ENCODE results near the gene RANBP3.
A peak's percentile ranks its signal among the peaks of the same experiment; 100 is the strongest.
"Not testable (repeated sequence)": the region's sequence is repeated elsewhere in the genome, so short reads cannot be mapped to it uniquely, and the experiment has no call there.

The RANBP3 gene

DNA sequence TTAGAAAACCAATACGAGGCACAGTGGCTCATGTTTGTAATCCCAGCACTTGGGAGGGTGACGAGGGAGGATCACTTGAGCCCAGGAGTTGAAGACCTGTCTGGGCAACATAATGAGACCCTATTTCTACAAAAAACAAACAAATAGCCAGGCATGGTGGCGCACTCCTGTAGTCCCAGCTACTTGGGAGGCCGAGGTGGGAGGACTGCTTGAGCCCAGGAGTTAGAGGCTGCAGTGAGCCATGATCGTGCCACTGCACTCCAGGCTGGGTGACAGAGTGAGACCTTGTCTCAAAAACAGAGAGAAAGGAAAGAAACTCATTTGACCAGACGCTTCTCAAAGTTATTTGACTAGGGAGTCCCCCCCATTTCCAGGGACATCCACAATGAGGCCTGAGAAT lies 14.7 kb downstream of the RANBP3 start:
- not testable (repeated sequence) for DNase-seq

DNA sequence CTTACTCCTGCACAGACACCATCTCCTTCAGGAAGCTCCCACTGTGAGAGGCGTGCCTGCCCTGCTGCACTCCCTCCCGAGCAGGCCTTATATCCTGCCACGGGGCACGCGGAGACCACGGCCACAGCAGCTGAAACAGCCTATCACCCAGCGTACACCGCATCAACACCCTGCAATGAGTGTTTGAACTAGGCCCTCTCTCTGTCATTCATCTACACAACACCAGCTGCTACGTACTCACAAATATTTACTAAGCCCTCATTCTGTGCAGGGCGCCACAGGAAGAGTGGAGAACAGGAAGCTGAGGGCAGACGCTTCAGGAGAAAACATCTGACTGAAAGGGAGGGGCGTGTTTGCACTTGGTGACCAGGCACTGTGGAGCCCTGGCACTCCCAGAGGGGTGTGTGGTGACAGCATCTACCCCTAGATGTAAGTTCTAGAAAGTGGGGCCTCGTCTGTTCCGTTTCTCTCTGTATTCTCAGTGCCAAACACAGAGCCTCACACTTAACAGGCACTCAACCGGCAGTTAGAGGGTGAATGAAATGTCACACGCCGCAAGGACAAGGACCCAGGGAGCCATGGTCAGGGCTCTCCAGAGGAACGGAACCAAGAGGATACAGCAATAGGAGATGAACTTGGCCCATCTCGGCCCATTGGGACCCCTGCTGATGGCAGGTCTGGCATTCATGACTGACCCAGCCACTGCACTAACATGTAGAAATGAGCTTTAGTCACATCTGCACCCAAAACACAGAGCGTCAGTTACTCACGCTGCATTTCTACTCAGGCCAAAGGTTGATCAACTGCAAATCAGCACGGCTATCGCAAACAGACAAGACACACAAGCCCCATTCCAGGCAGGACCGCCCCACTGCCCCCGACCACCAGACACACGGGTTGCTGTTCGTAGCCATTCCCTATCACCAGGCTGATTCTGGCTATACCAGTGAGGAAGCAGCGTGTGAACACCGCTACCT lies 15.7 kb downstream of the RANBP3 start:
- DNase-seq = peak; percentile 50 to 51

DNA sequence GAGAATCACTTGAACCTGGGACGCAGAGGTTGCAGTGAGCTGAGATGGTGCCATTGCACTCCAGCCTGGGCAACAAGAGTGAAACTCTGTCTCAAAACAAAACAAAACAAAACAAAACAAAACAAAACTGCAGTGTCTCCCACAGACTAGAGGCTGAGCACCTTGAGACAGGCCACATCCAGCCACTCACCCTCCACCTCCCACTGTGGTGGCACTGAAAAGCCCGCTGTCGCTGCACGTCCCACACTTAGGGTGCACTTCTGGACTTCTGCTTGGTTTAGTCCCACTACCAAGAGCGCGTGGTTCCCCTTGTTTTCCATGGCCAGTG lies 16.3 kb downstream of the RANBP3 start:
- DNase-seq = not testable (repeated sequence)

DNA sequence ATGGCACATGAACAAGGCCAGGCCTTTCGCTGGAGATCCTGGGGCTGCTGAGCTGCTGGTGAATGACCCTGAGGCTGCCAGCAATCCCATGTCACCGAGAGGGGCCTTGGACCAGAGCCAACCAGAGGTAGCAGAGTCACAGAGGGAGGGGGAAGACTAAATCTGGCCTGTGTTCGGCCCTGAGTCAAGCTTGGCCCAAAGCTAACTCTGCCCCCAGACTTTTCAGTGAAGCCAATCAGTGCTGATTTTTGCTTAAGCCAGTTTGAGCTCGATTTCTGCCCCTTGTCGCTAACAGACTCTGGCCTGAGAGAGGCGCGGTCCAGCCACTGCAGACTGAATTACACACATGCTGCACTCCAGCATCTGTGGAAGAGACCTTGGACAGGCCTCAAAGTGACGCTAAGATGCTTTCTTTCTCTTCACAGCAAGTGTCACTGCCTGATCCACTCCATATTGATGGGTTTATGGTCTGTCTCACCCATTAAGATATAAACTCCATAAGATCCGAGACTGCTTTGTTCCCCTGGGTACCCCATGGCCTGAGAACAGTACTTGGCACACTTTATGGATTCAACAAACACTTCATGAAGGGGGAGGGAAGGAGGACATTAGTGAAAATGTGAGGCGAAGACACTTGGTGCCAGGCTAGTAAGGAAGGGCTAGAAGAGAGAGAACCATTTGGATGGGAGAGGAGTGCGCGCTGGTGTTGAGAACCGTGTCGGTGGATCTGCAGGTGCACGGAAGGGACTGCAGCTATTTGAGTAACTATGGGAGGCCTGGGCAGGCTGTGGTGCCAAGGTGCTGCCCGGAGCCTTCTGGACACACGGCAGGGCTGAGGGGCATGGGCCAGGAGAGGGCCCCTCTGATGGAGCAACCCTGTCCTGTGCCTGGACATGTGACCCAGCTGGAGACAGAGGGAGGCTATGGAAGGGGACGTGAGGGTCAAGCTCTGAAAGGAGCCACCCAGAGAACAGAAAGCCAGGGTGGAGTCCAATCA lies 17.6 kb downstream of the RANBP3 start:
- DNase-seq = no peak

DNA sequence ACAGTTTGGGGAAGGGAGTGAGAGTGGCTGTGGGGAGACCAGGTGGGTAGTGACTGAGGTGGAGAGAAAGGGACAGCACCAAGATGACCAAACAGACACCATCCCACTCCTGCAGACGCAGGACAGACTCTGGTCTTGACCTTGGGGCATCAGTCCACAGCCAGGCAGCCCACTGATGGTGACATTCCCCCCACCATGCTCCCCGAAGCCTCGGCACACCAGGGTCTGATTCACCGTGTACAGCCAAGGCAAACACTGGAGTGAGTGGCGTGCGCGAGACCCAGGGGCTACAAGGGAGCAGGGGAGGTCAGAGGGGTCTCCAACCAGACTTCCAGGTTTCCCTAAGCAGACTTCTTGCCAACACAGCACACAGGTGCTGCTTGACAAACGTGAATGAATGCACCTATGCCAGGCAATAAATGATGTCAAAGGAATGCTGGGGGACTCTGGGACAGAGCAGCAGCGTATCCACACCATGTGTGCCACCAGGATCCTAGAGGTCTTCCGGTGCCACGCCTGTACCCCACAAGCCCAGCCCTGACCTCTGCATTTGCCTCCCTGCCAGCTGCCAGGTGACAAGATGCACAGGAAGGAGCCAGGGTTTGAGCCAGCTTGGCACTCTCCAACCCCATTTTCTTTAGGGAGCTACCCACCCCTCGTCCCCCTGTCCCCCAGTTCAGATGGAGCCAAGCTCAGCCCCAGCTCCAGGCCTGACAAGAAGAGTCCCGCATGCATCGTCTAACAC lies 18.5 kb downstream of the RANBP3 start:
- DNase-seq = no peak

DNA sequence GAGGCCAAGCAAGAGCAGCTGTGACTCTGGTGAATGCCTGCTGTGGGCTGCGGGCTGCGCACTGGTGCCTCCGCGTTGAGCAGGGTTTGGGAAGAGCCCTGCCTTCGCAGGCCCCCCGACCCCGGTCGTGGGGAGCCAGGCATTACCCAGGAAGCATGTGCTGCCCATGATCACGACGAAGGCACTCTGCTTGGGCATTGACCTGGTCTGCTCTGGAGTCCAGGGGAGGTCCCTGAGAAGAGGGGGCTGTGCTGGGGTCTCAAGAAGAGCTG lies 19.2 kb downstream of the RANBP3 start:
- DNase-seq = no peak

DNA sequence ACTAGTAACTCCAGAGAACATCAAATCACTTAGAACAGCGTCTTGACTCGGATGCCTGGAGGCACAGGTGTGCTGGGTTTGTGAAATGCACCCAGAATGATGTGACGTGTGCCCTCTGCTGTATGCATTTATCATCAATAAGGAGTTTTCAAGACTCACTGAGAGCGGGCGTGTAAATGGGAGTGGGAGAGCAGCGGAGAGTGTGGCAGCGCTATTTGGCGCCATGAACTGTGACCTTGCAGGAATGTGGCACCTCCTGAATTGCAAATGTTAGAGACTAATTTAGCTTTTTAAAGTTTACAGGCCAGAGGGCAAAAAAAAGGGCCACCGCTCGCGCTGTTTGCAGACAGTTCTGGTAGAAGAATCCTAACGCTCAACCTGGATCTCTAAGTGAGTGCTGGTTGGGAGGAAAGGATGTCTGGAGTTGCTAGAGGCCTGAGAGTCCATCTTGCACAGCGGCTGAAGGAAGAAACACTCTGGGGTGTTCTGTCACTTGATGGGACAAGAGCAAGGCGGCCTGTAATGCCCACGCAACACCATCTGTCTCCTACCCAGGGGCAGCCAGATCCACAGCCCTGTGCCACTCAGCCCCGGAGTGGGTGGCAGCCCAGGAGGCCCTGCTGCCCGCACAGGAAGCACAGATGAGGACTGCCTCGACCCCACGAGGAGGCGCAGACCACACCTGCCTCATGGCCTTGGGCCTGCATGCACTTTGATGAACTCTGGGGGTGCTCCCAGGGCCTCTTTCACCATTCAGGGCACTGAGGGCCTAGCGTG lies 19.7 kb downstream of the RANBP3 start:
- DNase-seq = no peak

DNA sequence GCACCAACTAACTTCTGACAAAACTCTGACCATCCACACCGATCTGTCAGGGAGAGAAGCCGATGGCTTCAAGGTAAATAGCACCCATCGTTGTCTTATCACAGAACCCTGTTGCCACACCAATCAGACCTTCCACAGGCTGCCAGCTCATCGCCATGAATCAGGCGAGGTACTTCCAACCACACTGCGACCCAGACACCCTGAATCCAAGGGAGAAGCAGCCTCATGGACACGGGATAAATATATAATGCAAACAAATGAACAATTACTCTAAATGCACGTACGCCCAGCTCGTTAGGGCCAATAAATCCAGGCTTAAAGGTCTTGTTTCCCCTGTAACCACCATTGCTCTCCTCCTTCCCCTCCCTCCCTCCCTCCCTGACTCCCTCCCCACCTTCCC lies 20.8 kb downstream of the RANBP3 start:
- no peak for DNase-seq

DNA sequence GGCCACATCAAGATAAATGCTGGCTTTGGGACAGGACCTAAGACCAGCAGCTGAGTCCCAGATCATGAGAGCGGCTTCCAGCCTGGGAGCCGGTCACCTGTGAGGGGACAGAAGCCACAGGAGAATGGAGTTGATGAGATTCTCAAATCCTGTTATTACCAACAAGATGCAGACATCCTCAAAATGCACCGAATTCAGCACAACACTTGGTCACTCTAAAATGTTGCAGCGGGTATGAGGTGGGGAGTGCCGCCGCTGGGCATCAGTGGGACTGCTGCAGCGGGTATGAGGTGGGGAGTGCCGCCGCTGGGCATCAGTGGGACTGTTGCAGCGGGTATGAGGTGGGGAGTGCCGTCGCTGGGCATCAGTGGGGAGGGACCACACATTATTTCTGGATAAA lies 21.2 kb downstream of the RANBP3 start:
- no peak for DNase-seq

DNA sequence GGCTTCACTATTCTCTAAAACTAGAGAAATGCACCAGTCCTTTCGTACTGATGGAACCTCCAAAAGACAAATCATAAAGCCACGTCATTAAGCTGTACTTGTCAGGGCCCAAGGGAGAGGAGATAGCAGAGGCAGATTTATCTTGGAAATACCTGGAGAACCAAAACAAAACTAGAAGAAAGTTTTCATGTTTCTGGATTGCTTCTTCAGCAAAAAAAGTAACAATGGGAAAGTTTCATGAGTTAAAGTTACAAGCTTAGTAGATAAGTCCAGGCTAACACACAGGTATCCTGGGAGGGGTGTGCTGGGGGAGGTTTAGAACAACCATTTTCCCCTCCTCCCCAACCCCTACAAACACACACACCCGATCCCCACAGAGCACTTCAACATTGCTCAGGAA lies 21.6 kb downstream of the RANBP3 start:
- DNase-seq = no peak

DNA sequence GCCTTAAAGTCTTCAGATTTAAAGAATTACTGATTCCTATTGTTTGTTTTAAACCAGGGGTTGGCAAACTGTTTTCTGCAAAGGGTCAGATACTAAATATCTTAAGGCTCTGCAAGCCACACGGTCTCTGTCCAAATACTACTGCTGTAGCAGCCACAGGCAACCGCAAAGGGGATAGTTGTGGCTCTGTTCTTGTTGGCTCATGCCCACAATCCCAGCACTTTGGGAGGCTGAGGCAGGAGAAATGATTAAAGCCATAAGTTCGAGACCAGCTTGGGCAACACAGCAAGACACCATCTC lies 22.4 kb downstream of the RANBP3 start:
- no peak for DNase-seq

DNA sequence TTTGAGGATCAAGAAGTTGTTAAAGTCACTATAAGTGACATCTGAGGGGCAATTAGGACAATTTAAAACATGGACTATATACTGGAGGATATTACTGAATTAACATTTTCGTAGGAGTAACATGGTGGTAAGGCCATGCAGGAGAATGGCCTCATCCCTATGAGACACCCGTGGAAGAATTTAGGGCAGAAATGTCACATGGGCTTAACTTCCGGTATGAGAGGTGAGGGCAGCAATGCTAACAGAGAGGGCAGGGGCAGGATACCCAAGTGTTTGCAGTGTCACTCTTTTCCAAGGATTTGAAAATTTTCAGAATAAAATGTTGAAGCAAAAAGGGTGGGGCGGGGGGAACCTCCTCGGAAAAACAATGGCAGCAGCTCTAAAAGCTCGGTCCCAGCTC lies 23.6 kb downstream of the RANBP3 start:
- no peak for DNase-seq

DNA sequence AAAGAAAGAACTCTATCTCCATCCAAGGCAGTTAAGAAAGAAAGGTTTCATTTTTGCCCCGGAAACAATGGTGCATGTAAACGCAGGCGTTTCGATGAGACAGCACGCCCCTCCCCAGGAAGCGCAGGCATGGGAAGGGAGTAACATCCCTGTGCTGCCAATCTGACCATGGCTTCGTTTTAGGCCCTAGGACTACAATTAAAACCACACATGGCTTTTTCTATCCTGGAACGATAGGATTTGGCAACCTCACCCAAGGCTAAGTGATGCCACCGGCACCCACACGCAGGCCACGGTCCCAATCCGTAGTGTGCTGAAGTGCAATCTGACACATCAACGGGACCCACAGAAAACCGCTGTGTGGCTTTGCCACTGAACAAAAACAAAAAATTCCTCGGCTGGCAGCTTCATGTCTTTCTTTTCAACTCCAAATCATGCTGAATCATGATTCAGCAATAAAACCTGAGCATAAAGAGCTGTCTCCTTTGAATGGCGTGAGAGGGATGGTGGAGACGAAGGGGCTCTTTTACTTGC lies 24.2 kb downstream of the RANBP3 start:
- peak; percentile 43 to 46 for DNase-seq

DNA sequence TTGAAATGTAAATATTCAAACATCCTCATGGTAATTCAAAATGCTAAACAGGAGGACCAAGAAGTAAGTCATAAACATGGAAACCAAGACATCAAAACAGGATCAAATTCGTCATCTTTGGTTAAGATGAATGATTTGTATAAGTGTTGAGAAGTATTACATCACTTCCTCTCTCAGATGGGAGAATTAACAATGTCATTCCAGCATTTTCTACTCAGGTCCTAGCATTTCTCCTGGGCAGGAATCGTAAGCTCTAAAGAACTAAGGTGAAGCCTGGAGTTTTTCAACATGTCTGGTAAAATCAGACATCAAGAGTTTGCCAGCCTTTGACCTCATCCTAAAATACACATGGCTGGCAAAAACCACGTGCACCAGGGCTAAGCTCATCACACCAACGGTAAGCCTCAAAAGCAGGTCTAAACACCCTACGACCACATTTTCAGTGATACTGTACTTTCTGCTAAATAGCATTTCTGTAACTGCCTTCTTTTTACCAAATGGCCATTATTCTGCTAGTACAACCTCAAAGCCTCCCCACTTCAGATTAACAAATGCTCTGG lies 24.8 kb downstream of the RANBP3 start:
- DNase-seq = no peak

DNA sequence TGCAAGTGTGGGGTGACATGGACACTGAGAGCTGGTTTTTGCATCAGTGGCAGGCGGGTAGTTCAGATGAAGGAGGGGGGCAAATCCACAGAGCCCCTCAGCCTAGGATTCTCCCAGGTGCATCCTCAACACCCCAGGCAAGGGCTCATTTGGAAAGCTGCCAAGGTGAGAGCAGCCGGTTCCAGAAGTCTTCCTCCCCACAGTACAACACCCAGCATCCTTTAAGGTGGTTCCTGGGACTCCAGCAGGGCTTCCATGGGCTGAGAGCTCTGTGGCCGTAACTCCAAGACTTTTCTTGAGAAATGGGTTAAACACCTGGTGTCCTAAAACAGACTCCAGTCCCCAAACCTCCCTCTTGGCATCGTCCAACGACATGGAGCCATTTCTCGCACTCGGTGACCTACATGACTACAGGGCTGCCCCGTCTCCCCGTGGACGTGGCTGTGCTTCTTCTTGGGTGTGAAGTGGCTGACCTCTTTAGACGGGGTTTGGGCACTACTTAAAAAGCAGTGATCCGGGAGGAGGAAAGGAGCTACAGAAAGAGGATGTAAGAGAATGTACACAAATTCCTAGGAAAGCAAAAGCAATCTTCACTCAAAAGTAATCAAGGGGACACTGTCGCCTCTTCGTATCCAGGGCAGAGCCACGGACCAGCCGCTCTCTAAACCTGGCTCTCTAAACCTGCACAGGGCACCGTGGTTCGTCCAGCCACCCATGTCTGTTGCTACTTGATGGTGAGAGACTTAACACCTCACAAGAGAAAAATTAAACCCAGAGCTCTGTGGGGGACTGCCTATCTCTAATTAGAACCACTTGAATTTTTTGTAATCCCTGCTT lies 25.5 kb downstream of the RANBP3 start:
- DNase-seq = no peak

DNA sequence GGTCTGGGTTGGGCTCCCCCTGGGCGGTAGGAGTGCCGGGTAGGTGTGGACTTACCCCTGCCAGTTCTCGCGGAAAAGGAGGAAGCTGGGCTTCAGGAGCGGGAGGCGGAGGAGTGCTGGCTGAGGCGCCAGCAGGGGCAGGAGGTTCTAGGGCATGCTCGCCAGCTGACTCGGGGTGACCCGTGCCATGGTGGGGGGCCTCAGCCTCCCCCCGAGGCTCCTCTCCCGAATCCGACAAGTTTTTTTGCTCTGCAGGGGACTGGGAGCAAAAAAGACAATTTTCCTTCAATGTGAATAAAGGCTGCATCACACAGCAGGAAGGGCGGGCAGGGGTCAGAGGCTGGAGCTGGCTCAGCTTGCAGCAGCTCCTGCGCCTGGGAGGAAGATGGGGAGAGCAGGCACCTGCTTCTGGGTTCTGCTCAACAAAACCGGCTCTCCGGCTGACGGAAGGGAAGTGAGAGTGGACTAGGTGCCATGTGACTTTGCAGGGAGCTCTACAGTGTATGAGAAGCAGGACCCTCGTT lies 26.5 kb downstream of the RANBP3 start:
- DNase-seq = no peak

DNA sequence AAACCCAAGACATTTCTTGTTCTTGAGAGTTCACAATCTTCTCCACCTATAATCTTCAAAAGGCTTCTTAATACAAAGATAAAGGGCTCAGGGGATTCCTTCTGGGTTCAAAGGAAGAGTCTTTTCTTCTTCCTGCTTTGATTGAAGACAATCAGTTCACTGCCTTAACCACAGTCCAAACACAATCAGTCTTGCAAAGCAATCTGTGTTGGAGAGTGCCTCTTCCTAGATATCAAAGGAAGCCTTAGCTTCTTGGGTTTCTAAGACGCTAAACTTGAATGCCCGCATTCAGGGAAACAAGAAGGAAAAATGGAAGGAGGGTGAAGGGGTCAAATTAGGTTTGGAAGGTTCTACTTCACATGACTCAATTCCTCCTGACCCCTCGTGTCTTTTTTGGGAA lies 27.2 kb downstream of the RANBP3 start:
- no peak for DNase-seq

DNA sequence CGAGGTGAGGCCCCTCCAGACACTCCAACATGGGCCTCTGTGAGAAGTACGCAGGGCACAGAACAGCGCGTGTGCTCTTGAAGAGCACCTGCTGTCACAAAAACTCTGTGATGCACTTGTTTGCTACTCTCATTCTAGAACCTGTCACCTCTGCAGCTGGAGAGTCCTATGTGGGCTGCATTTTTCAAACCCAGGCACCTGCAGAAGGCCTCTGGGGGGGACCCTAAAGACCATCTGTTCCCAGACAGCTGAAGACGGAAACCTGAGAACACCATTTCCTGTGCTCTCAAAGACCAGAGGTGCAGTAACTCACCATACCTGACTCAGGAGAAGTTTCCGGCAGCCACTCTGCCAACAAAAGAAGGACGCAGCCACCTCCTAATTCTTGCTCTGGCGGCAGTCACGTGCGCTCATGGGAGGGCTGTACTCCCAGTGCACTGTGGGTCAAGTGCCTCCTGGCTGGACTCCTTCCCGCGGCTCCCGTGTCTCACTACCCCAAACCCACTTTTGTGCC lies 28.1 kb downstream of the RANBP3 start:
- peak; percentile 34 to 36 for DNase-seq

DNA sequence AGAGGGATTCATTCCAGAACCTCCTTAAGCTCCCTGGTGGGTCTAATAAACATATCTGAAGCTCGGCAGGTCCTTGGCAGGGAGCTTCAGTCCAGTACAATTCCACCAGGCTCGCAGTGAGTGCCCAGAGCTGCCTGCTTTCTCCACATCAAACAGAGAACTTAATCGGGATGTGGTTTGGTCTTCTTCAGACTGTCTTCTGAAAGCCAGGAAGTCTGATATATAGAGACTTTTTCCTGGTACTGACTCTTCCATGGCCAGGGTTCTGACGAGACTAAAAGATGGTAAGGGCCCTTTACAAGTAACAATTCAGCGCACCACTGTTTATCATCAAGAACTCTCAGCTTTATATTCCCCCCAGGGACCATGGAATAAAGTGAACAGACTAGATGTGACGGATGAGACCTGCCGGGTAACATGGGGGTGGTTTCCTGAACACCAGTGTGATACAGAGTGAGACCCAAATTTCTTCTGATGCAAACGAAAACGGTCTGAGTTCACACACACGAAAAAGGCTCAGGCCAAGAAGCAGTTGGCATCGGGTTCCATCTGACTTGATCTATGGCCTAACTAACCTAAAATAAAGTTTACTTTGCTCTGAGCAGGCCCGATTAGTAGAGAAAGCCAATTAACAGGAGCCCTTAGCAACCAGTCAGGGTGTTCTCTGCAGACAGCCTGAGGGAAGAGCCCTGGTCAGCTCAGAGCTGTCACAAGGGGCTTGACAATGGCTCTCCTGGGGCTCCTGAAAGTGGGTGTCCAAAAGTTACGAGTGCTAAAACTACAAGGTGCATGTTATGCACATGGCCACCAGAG lies 29.0 kb downstream of the RANBP3 start:
- DNase-seq = peak in 1 of 2 donors; percentile 33

DNA sequence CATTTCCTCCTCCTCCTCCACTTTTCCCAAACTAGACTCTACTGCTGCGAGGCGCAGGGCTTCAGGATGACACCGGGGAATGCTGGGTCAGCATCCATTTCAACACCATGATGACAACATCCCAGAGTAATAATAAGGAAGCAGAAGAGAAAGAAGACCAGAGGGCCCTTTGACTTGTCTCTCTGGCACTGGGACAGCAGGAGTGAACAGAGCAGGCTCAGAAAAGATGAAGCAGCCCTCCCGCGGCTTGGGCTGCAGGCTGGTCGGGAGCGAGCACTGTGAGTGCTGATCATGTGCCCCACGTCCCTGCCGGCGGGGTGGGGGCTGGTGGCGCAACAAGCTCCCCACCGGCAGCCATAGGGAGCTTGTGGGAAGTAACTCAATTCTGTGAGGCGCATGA lies 30.5 kb downstream of the RANBP3 start:
- DNase-seq = no peak
